ENCODE results near the gene DUOXA1.

DUOXA1 gene

GRCh38 chr15:45100884-45101625 is 28.6 kb downstream of the DUOXA1 start:
- no peak overlapping the region for H3K27ac ChIP-seq
- no peak for DNase-seq (ENCODE audit: low read depth, low spot score)
- no peak overlapping the region for H3K9ac ChIP-seq (ENCODE audit: insufficient read length)
- TF ChIP-seq FOXP2 (optimal IDR thresholded peaks at IDR 0.05; ENCODE audit: control extremely low read depth, extremely low read length, insufficient read depth) (no peak), EZH2 (IDR thresholded peaks at IDR 0.05) (no peak), POLR2AphosphoS5 (IDR thresholded peaks at IDR 0.05; ENCODE audit: borderline replicate concordance, low read depth, low read length) (no peak)
- H3K4me3 ChIP-seq, result no peak overlapping the region
- no peaks in the 10 kb centered on the region for H3K36me3 ChIP-seq (ENCODE audit: insufficient read depth, low read length)
- H3K9me3 ChIP-seq (ENCODE audit: low read depth, low read length), result no peaks in the 10 kb centered on the region

- H3K36me3 ChIP-seq (ENCODE audit: insufficient read depth, low read length), result no peaks in the 10 kb centered on the region
- TF ChIP-seq POLR2AphosphoS5 (IDR thresholded peaks at IDR 0.05; ENCODE audit: borderline replicate concordance, low read depth, low read length) (no peak), EZH2 (IDR thresholded peaks at IDR 0.05) (no peak), FOXP2 (optimal IDR thresholded peaks at IDR 0.05; ENCODE audit: control extremely low read depth, extremely low read length, insufficient read depth) (no peak)
- no peak for DNase-seq (ENCODE audit: low read depth, low spot score)
- H3K27ac ChIP-seq, result no peak overlapping the region
- no peaks in the 10 kb centered on the region for H3K9me3 ChIP-seq (ENCODE audit: low read depth, low read length)
- no peak overlapping the region for H3K9ac ChIP-seq (ENCODE audit: insufficient read length)
- H3K4me3 ChIP-seq, result no peak overlapping the region
Observed at GRCh38 chr15:45099549-45100165, 30.0 kb downstream of the DUOXA1 start.

- no peak for DNase-seq (ENCODE audit: low read depth, low spot score)
- Histone ChIP-seq H3K36me3 (ENCODE audit: insufficient read depth, low read length) (no peaks in the 10 kb centered on the region), H3K27ac (no peak overlapping the region), H3K9ac (ENCODE audit: insufficient read length) (no peak overlapping the region), H3K4me3 (no peak overlapping the region), H3K9me3 (ENCODE audit: low read depth, low read length) (no peaks in the 10 kb centered on the region)
- TF ChIP-seq FOXP2 (optimal IDR thresholded peaks at IDR 0.05; ENCODE audit: control extremely low read depth, extremely low read length, insufficient read depth) (no peak), EZH2 (IDR thresholded peaks at IDR 0.05) (no peak)
Observed at GRCh38 chr15:45097466-45097865, 32.2 kb downstream of the DUOXA1 start.

- no peak for DNase-seq (ENCODE audit: low read depth, low spot score)
- no peak overlapping the region for H3K9ac ChIP-seq (ENCODE audit: insufficient read length)
Observed at GRCh38 chr15:45095661-45096060, 34.0 kb downstream of the DUOXA1 start.

GRCh38 chr15:45094358-45094730 is 35.3 kb downstream of the DUOXA1 start:
- DNase-seq (ENCODE audit: low read depth, low spot score), result no peak

More at GRCh38 chr15:45095661-45096060, 34.0 kb downstream of the DUOXA1 start:
- Histone ChIP-seq H3K36me3 (ENCODE audit: insufficient read depth, low read length) (no peaks in the 10 kb centered on the region), H3K4me3 (no peak overlapping the region), H3K27ac (no peak overlapping the region), H3K9me3 (ENCODE audit: low read depth, low read length) (no peaks in the 10 kb centered on the region)
- TF ChIP-seq FOXP2 (optimal IDR thresholded peaks at IDR 0.05; ENCODE audit: control extremely low read depth, extremely low read length, insufficient read depth) (no peak), POLR2AphosphoS5 (IDR thresholded peaks at IDR 0.05; ENCODE audit: borderline replicate concordance, low read depth, low read length) (no peak), EZH2 (IDR thresholded peaks at IDR 0.05) (no peak)

GRCh38 chr15:45093622-45094357 is 35.9 kb downstream of the DUOXA1 start:
- no peak overlapping the region for H3K9ac ChIP-seq (ENCODE audit: insufficient read length)
- no peak overlapping the region for H3K27ac ChIP-seq
- DNase-seq (ENCODE audit: low read depth, low spot score), result no peak
- no peak for TF ChIP-seq POLR2AphosphoS5 (IDR thresholded peaks at IDR 0.05; ENCODE audit: borderline replicate concordance, low read depth, low read length)
- H3K36me3 ChIP-seq (ENCODE audit: insufficient read depth, low read length), result no peaks in the 10 kb centered on the region
- no peak overlapping the region for H3K4me3 ChIP-seq
- no peaks in the 10 kb centered on the region for H3K9me3 ChIP-seq (ENCODE audit: low read depth, low read length)

More at GRCh38 chr15:45094358-45094730, 35.3 kb downstream of the DUOXA1 start:
- no peaks in the 10 kb centered on the region for H3K9me3 ChIP-seq (ENCODE audit: low read depth, low read length)
- TF ChIP-seq FOXP2 (optimal IDR thresholded peaks at IDR 0.05; ENCODE audit: control extremely low read depth, extremely low read length, insufficient read depth) (no peak), POLR2AphosphoS5 (IDR thresholded peaks at IDR 0.05; ENCODE audit: borderline replicate concordance, low read depth, low read length) (no peak), EZH2 (IDR thresholded peaks at IDR 0.05) (no peak)
- no peak overlapping the region for H3K27ac ChIP-seq
- H3K9ac ChIP-seq (ENCODE audit: insufficient read length), result no peak overlapping the region
- no peaks in the 10 kb centered on the region for H3K36me3 ChIP-seq (ENCODE audit: insufficient read depth, low read length)
- H3K4me3 ChIP-seq, result no peak overlapping the region

- H3K27ac ChIP-seq, result no peak overlapping the region
- no peak overlapping the region for H3K4me3 ChIP-seq
- no peaks in the 10 kb centered on the region for H3K9me3 ChIP-seq (ENCODE audit: low read depth, low read length)
- DNase-seq (ENCODE audit: low read depth, low spot score), result no peak
- no peak for TF ChIP-seq EZH2 (IDR thresholded peaks at IDR 0.05)
- no peak for TF ChIP-seq POLR2AphosphoS5 (IDR thresholded peaks at IDR 0.05; ENCODE audit: borderline replicate concordance, low read depth, low read length)
- no peak for TF ChIP-seq FOXP2 (optimal IDR thresholded peaks at IDR 0.05; ENCODE audit: control extremely low read depth, extremely low read length, insufficient read depth)
- no peaks in the 10 kb centered on the region for H3K36me3 ChIP-seq (ENCODE audit: insufficient read depth, low read length)
- no peak overlapping the region for H3K9ac ChIP-seq (ENCODE audit: insufficient read length)
Observed at GRCh38 chr15:45093013-45093412, 36.7 kb downstream of the DUOXA1 start.

- no peak overlapping the region for H3K9ac ChIP-seq (ENCODE audit: insufficient read length)
- no peak overlapping the region for H3K4me3 ChIP-seq
- DNase-seq (ENCODE audit: low read depth, low spot score), result no peak
- TF ChIP-seq POLR2AphosphoS5 (IDR thresholded peaks at IDR 0.05; ENCODE audit: borderline replicate concordance, low read depth, low read length) (no peak), FOXP2 (optimal IDR thresholded peaks at IDR 0.05; ENCODE audit: control extremely low read depth, extremely low read length, insufficient read depth) (no peak), EZH2 (IDR thresholded peaks at IDR 0.05) (no peak)
- H3K27ac ChIP-seq, result no peak overlapping the region
- no peaks in the 10 kb centered on the region for H3K9me3 ChIP-seq (ENCODE audit: low read depth, low read length)
- no peaks in the 10 kb centered on the region for H3K36me3 ChIP-seq (ENCODE audit: insufficient read depth, low read length)
Observed at GRCh38 chr15:45091576-45091975, 38.1 kb downstream of the DUOXA1 start.
